RWPE2 (cell line): ENCODE results near the gene FAS.

Source experiments
- ATAC-seq: fragments of 200-7000 bp; cut with Tn5 transposase; 3 replicates; pipeline ENCODE4 v1.9.1; 2021; ENCODE audit warnings: low read depth
- DNase-seq: peaks from one replicate; pipeline ENCODE4 v3.0.0-alpha.2; 2020; ENCODE audit warnings: low spot score
- H3K27ac ChIP-seq: fragments of 450-650 bp; 2 replicates; pipeline ENCODE4 v1.5.1; 2017; ENCODE audit warnings: mild to moderate bottlenecking; ENCODE audit not compliant: poor library complexity, severe bottlenecking
- H3K27me3 ChIP-seq: fragments of 250-450 bp; sonication (Bioruptor Pico); 2 replicates; pipeline ENCODE4 v1.5.1; 2021; ENCODE audit warnings: mild to moderate bottlenecking, moderate library complexity; ENCODE audit not compliant: insufficient read depth, poor library complexity, severe bottlenecking
- H3K36me3 ChIP-seq: fragments of 250-450 bp; sonication (Bioruptor Pico); 2 replicates; pipeline ENCODE4 v1.5.1; 2020; ENCODE audit warnings: low read depth, mild to moderate bottlenecking, moderate library complexity
- H3K4me1 ChIP-seq: fragments of 250-450 bp; sonication (Bioruptor Pico); 2 replicates; pipeline ENCODE4 v1.5.1; 2021; ENCODE audit warnings: mild to moderate bottlenecking, moderate library complexity; ENCODE audit not compliant: insufficient read depth, poor library complexity, severe bottlenecking
- H3K4me3 ChIP-seq: fragments of 250-450 bp; sonication (Bioruptor Pico); 2 replicates; pipeline ENCODE4 v1.5.1; 2021; ENCODE audit warnings: mild to moderate bottlenecking, moderate library complexity; ENCODE audit not compliant: severe bottlenecking
- H3K9me3 ChIP-seq: fragments of 250-450 bp; sonication (Bioruptor Pico); 2 replicates; pipeline ENCODE4 v1.5.1; 2021; ENCODE audit warnings: mild to moderate bottlenecking, moderate library complexity; ENCODE audit not compliant: severe bottlenecking
- TF ChIP-seq, protein P1 (sequence below): fragments of 450-650 bp; IDR thresholded peaks from one replicate; pipeline ENCODE4 v1.5.1; 2017; ENCODE audit warnings: mild to moderate bottlenecking, moderate library complexity; ENCODE audit not compliant: poor library complexity, severe bottlenecking

The FAS gene

GRCh38 chr10:88946965-88947590 is 43.5 kb upstream of the FAS start:
- Histone ChIP-seq H3K4me3 (no peak overlapping the region), H3K36me3 (no peaks in the 10 kb centered on the region), H3K4me1 (no peaks in the 10 kb centered on the region), H3K9me3 (no peaks in the 10 kb centered on the region), H3K27me3 (no peaks in the 10 kb centered on the region), H3K27ac (no peak overlapping the region)
- DNase-seq (no peak), ATAC-seq (no peak)
- TF ChIP-seq, protein P1, sequence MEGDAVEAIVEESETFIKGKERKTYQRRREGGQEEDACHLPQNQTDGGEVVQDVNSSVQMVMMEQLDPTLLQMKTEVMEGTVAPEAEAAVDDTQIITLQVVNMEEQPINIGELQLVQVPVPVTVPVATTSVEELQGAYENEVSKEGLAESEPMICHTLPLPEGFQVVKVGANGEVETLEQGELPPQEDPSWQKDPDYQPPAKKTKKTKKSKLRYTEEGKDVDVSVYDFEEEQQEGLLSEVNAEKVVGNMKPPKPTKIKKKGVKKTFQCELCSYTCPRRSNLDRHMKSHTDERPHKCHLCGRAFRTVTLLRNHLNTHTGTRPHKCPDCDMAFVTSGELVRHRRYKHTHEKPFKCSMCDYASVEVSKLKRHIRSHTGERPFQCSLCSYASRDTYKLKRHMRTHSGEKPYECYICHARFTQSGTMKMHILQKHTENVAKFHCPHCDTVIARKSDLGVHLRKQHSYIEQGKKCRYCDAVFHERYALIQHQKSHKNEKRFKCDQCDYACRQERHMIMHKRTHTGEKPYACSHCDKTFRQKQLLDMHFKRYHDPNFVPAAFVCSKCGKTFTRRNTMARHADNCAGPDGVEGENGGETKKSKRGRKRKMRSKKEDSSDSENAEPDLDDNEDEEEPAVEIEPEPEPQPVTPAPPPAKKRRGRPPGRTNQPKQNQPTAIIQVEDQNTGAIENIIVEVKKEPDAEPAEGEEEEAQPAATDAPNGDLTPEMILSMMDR = no peak

DNA sequence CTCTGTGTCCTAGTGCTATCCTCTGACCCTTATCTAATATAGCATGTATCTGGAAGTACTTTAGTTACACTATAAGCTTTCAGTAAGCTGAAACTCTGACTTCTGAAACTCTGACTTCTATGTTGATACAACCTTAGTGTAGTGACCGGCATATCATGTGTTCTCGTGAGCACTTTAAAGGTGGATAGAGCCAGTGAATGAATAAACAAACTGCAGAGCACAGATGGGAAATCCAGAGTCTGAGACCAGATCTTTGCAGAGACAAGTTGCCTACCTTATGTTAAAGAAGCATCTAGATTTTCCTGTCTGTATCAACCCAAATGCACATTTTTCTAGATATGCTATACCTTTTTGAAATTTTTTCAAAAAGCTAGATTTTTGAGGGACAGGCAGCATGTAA is 41.5 kb upstream of the FAS start:
- no peaks in the 10 kb centered on the region for H3K4me1 ChIP-seq
- no peak overlapping the region for H3K27ac ChIP-seq
- H3K36me3 ChIP-seq = no peaks in the 10 kb centered on the region
- TF ChIP-seq, protein P1 = no peak
- no peak overlapping the region for H3K4me3 ChIP-seq
- no peaks in the 10 kb centered on the region for H3K27me3 ChIP-seq
- ATAC-seq (no peak), DNase-seq (no peak)
- no peaks in the 10 kb centered on the region for H3K9me3 ChIP-seq

DNA sequence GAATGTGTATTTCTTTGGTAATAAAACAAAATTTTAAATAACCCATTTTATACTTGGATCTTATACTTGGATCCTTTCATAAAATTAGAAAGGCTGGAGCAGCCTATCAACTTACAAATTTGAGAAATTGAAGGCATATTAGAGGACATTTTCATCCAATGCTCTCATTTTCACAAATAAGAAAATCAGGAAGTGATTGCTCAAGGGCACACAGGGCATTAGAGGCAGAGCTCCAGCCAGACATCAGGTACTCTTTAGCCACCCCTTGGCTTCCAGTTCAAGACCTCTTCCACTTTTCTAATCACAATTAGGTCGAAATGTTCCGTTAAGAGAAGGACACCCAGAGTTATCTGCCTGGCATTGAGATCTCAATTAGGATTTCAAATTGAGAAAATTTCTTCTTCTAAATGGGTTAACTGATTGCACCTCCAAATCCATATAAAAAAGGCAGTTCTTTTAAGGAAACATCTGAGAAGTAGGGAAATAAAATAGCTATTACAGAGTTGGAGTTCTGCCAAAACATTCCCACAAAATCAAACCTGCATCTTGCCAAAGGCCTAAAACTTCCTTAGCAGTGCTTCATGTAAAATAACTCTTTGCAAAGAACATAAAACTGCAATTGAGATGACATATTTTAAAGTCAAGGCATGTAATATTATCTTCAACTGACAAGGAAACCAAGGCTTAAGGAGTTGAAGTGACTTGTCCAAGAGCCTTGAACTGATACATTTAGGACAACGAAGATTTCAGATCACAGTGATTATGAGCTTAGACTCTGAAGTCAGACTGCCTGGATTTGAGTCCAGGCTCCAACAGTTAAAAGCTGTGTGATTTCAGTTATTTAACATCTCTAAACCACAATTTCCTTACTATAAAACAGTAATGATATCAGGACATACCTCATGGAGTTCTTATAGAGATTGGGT is 40.4 kb upstream of the FAS start:
- no peaks in the 10 kb centered on the region for H3K4me1 ChIP-seq
- no peak for ATAC-seq
- DNase-seq = no peak
- H3K27ac ChIP-seq = no peak overlapping the region
- no peaks in the 10 kb centered on the region for H3K27me3 ChIP-seq
- no peak overlapping the region for H3K4me3 ChIP-seq
- H3K36me3 ChIP-seq = no peaks in the 10 kb centered on the region
- no peaks in the 10 kb centered on the region for H3K9me3 ChIP-seq
- TF ChIP-seq, protein P1 = no peak

- no peaks in the 10 kb centered on the region for H3K9me3 ChIP-seq
- H3K36me3 ChIP-seq = no peaks in the 10 kb centered on the region
- no peak within 1 kb of the TSS for H3K4me3 ChIP-seq
- DNase-seq = no peak
- H3K27me3 ChIP-seq = no peaks in the 10 kb centered on the region
- H3K27ac ChIP-seq = no peak within 1 kb of the TSS
- no peak for ATAC-seq
- TF ChIP-seq, protein P1 = no peak
- H3K4me1 ChIP-seq = no peaks in the 10 kb centered on the region
Observed at GRCh38 chr10:88952647-88953111, 37.9 kb upstream of the FAS start, which contains the start of gene ACTA2. Gene ACTA2 (minus strand): TSS chr10:88952773. CDS start chr10:88948930, 3,843 bp downstream.
